ENCODE results near the gene ELOVL5.

Gene ELOVL5

DNA sequence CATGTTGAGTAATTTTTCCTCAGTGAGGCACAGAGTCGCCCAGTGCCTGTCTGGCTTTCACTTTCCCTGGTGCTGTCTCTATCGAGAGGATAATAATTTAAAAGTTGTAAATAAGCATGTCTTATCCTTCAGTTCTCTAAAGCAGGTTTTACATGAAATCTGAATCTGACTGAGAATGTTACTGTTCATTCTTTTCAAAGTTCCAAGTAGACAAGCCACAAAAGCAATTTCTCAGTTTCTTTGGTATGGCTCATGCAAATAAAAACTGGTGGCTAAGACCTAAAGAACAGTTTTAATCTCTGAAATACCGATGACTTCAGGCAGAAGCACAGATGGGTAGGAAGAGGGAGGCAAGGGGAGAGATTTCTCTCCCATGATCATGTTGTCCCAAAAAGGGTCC is 112.5 kb downstream of the ELOVL5 start:
- no peak for DNase-seq

DNA sequence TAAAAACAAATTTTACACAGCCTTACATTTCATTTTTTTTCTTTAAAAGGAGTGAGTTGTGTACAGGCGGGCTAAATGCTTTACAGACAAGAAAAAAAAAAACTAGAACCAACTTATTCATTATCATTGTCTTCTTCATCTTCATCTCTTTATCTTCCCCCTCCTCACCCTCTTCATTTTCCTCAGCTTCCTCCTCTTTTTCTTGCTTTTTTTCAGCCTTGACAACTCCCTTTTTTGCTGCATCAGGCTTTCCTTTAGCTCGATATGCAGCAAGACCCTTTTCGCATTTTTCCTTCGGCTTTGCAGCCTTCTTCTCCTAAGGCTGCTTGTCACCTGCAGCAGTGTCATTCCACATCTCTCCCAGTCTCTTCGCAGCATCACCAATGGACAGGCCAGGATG is 113.2 kb downstream of the ELOVL5 start:
- no peak for DNase-seq

DNA sequence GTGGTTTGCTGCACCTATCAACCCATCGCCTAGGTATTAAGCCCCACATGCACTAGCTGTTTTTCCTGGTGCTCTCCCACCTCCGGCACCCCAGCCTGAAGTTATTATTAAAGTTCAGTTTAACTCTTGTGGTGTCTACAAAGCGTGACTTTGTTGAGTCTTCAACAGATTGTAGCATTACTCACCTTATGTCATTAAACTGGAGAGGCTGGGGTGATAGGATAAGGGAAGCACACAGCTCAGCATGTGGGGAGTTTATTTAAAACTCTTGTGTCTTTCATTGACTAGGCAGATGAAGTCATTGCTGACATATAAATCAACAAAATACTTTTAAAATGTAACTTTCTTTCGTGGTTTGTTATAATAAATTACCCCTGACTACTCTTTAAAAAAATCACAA is 115.4 kb downstream of the ELOVL5 start:
- no peak for DNase-seq

DNA sequence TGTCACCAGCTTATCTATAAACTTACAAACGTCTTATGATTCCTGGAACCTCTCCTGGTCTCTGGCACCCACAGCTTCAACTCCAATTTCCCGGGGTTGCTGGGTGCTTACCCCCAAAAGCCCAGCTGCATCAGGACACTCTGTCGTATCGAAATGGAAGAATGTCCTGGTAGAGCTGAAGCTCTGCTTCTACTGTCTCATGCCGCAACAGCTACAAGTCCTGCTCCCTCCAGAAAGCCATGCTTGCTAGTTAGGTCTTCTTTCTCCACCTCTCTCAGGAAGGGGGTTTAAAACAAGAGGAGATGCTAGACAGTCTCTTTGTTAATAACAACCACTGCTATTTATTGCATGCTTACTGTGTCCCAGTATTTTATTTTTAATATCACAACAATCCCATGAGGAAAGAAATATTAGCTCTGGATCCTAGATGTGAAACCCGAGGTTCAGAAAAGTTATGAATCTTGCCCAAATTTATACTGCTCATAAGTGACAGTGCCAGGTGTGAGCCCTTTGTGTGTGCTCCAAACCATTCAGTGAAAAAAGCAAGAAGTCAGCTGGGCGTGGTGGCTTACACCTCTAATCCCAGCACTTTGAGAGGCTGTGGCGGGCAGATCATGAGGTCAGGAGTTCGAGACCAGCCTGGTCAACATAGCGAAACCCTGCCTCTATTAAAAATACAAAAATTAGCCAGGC is 117.8 kb downstream of the ELOVL5 start:
- no peak for DNase-seq

DNA sequence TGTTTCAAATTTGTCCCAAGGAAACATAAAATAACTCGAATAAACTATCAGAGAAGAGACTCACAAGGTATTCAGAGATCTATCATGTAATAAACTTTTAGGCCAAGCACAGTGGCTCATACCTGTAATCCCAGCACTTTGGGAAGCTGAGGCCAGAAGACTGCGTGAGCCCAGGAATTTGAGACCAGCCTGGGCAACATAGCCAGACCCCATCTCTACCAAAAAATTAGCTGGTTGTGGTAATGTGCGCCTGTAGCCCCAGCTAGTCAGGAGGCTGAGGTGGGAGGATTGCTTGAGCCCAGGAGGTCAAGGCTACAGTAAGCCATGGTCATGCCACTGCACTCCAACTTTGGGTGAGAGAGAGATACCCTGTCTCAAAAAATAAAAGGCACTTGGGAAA is 120.9 kb downstream of the ELOVL5 start:
- DNase-seq: no peak

DNA sequence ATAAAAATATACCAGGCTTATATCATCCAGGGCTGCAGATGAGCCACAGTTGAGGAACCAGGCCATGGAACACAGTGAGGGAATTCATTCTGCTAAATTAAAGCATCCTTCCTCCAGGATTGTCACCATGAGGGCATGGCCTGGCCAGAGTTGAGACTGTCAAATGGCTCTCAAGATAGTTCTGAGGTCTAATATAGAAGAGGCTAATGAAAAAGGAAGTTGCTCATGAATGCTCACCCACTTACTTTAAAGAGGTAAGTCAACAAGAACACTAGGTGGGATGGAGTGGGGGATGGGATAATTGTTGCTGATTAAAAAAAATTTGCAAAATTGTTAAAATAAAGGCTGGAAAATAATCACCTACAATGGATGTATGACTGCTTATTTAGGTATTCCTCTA is 128.1 kb downstream of the ELOVL5 start:
- DNase-seq: no peak
